Transverse colon (tissue), 4 donors: Measurements from ENCODE around the gene GNG4. TPM values are rescaled to one million over a fixed set of nuclear protein-coding genes. Genes with fewer than 3 reads are reported as not detected.
"Not testable (repeated sequence)": the region's sequence is repeated elsewhere in the genome, so short reads cannot be mapped to it uniquely, and the experiment has no call there.

Experiments used
- DNase-seq: peaks from one replicate; pipeline ENCODE4 v3.0.0-alpha.2; 2019
- H3K27ac ChIP-seq, 4 donors: fragments of 200-600 bp; sonication (generic); 2 replicates each; pipeline ENCODE4 v1.5.1; 2016 to 2018; ENCODE audit warnings: inconsistent platforms in 4 of 4
- H3K27me3 ChIP-seq: fragments of 200-600 bp; sonication (generic); 2 replicates; pipeline ENCODE4 v1.5.1; 2017; ENCODE audit warnings: inconsistent platforms
- H3K36me3 ChIP-seq, 4 donors: fragments of 200-600 bp; sonication (generic); 2 replicates each; pipeline ENCODE4 v1.5.1; 2017 to 2019; ENCODE audit warnings: inconsistent platforms in 4 of 4
- H3K4me1 ChIP-seq, 4 donors: fragments of 200-600 bp; sonication (generic); 2 replicates each; pipeline ENCODE4 v1.5.1; 2017 to 2020; ENCODE audit warnings: inconsistent platforms in 4 of 4
- H3K4me3 ChIP-seq, 4 donors: fragments of 200-600 bp; sonication (generic); 1 replicate in 1 of 4; 2 replicates in 3 of 4; pipeline versions ENCODE4 v1.5.1 to v1.6.1; 2017 to 2019; ENCODE audit warnings: inconsistent platforms in 4 of 4
- H3K9me3 ChIP-seq, 2 donors: fragments of 200-600 bp; sonication (generic); 2 replicates each; pipeline ENCODE4 v1.5.1; 2017 to 2019; ENCODE audit warnings: inconsistent platforms in 2 of 2
- EP300 ChIP-seq: sonication (generic); formaldehyde crosslinking; IDR thresholded peaks from one replicate; pipeline ENCODE4 v1.6.1; 2017; ENCODE audit warnings: antibody characterized with exemption, low read depth
- POLR2A ChIP-seq: fragments of 450-650 bp; IDR thresholded peaks from one replicate; pipeline ENCODE4 v1.6.1; 2016; ENCODE audit warnings: antibody characterized with exemption, mild to moderate bottlenecking, moderate library complexity
- POLR2AphosphoS5 ChIP-seq, 3 donors: sonication (generic); formaldehyde crosslinking; IDR thresholded peaks; one replicate each; pipeline ENCODE4 v1.6.1; 2016; ENCODE audit warnings: antibody characterized with exemption in 3 of 3
- WGBS, 2 donors: methylation state at CpG; one replicate each; pipeline ENCODE4 v1.1.5; 2018; ENCODE audit warnings: low coverage in 1 of 2; 5-methylcytosine and 5-hydroxymethylcytosine counted together
- in situ Hi-C, 4 donors: fragments of 200-750 bp; cut with MboI; loops; one replicate each; pipeline versions ENCODE4 v1.15.0 to v1.15.1; 2017; ENCODE audit warnings: low sequenced_read_pairs in 3 of 4, low pct_ligation_motif_present in 1 of 4, low pct_unique_long_range_greater_than_20kb in 1 of 4
- intact Hi-C: fragments of 100-400 bp; cut with DNase I; formaldehyde crosslinking; loops from one replicate; pipeline ENCODE4 v1.15.1; 2023; ENCODE audit warnings: low total_unique reads
- total RNA-seq, 4 donors: library from RNA; depleted of rRNA; stranded (reverse); fragments of >200 nt; gene quantifications; one replicate each; pipeline ENCODE4 v1.1.0, GENCODE V29; 2016
- TF ChIP-seq, protein P1 (sequence below), 5 experiments: fragments of 200-600 bp in 3 of 5; fragments of 450-650 bp in 2 of 5; sonication (generic) in 3 of 5; IDR thresholded peaks; 1 replicate in 2 of 5; 2 replicates in 3 of 5; pipeline ENCODE4 v1.5.1; 2016 to 2017; ENCODE audit warnings: antibody characterized with exemption in 5 of 5, inconsistent platforms in 3 of 5, mild to moderate bottlenecking in 2 of 5, moderate library complexity in 1 of 5

GNG4 gene
- total RNA-seq, 4 donors from 2014 or later, result 0.37 to 6.8 (median 5.5) TPM

- Histone ChIP-seq H3K9me3 (no peaks in the 10 kb centered on the region), H3K27ac (no peak overlapping the region), H3K4me3 (no peak overlapping the region), H3K27me3 (no peaks in the 10 kb centered on the region), H3K36me3 (no peaks in the 10 kb centered on the region), H3K4me1 (no peaks in the 10 kb centered on the region)
- 88% methylated on average over 8 of the region's 8 CpGs; no CpG with 5 or more reads in 1 of the 2 donors for WGBS, 2 donors
- in situ Hi-C loops, result no loop called here
- DNase-seq, result no peak
- TF ChIP-seq POLR2A, result no peak
- intact Hi-C loops, result no loop called here
These were observed 54.5 kb downstream of the GNG4 start for GRCh38 chr1:235595079-235595478.

GRCh38 chr1:235594281-235594895 lies 55.2 kb downstream of the GNG4 start:
- DNase-seq, H3K27ac ChIP-seq, H3K36me3 ChIP-seq, H3K4me3 ChIP-seq, in situ Hi-C loops, H3K4me1 ChIP-seq, H3K27me3 ChIP-seq, intact Hi-C loops, H3K9me3 ChIP-seq: not testable (repeated sequence)
- 97% methylated on average over 3 of the region's 20 CpGs; no CpG with 5 or more reads in 1 of the 2 donors for WGBS, 2 donors

GRCh38 chr1:235588916-235589515 lies 60.6 kb downstream of the GNG4 start:
- in situ Hi-C loops (no loop called here), intact Hi-C loops (no loop called here)
- Histone ChIP-seq H3K27me3 (no peaks in the 10 kb centered on the region), H3K4me3 (no peak overlapping the region), H3K27ac (no peak overlapping the region), H3K36me3 (no peaks in the 10 kb centered on the region), H3K9me3 (no peaks in the 10 kb centered on the region), H3K4me1 (no peaks in the 10 kb centered on the region)
- WGBS, 2 donors, result 87% methylated on average over 10 of the region's 12 CpGs; no CpG with 5 or more reads in 1 of the 2 donors
- TF ChIP-seq POLR2A (no peak), EP300 (no peak), POLR2AphosphoS5 (IDR thresholded peaks at IDR 0.05) (no peak)
- TF ChIP-seq, protein P1, sequence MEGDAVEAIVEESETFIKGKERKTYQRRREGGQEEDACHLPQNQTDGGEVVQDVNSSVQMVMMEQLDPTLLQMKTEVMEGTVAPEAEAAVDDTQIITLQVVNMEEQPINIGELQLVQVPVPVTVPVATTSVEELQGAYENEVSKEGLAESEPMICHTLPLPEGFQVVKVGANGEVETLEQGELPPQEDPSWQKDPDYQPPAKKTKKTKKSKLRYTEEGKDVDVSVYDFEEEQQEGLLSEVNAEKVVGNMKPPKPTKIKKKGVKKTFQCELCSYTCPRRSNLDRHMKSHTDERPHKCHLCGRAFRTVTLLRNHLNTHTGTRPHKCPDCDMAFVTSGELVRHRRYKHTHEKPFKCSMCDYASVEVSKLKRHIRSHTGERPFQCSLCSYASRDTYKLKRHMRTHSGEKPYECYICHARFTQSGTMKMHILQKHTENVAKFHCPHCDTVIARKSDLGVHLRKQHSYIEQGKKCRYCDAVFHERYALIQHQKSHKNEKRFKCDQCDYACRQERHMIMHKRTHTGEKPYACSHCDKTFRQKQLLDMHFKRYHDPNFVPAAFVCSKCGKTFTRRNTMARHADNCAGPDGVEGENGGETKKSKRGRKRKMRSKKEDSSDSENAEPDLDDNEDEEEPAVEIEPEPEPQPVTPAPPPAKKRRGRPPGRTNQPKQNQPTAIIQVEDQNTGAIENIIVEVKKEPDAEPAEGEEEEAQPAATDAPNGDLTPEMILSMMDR (IDR thresholded peaks at IDR 0.05), result no peak
- no peak for DNase-seq

DNA sequence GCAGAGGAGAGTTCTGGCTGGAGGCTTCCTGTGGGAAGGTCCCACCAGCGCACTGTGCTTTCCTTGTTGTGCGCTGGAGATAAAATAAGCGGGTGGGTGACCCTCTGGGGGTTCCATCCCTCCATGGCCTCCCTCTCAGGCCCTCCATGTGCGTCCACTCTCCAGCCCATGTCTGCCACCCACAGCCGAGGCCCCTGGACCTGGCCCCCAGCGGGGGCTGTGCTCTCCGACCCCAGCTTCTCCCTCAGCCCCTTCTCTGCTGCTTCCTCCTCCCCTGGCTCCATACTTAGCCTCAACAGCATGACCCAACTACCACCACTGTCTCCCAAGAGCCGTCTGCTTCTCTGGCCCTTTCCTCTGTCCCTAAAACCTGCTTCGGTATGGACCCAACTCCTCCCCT lies 61.4 kb downstream of the GNG4 start:
- H3K4me3 ChIP-seq, result no peak overlapping the region
- no peaks in the 10 kb centered on the region for H3K4me1 ChIP-seq
- H3K27me3 ChIP-seq, result no peaks in the 10 kb centered on the region
- no peak for DNase-seq
- intact Hi-C loops, result no loop called here
- TF ChIP-seq POLR2AphosphoS5 (IDR thresholded peaks at IDR 0.05) (no peak), EP300 (no peak), POLR2A (no peak)
- TF ChIP-seq, protein P1 (IDR thresholded peaks at IDR 0.05), result no peak
- H3K27ac ChIP-seq, result no peak overlapping the region
- no peaks in the 10 kb centered on the region for H3K36me3 ChIP-seq
- H3K9me3 ChIP-seq, result no peaks in the 10 kb centered on the region
- in situ Hi-C loops, result no loop called here
- WGBS, 2 donors, result 95 to 96% methylated on average over 4 to 9 of the region's 9 CpGs

- no peak for TF ChIP-seq EP300
- TF ChIP-seq, protein P1 (IDR thresholded peaks at IDR 0.05), result no peak
- no peak for TF ChIP-seq POLR2A
- no peak for TF ChIP-seq POLR2AphosphoS5 (IDR thresholded peaks at IDR 0.05)
These were observed 62.6 kb downstream of the GNG4 start for GRCh38 chr1:235586992-235587391.

More at GRCh38 chr1:235586992-235587391, 62.6 kb downstream of the GNG4 start:
- H3K9me3 ChIP-seq, result no peaks in the 10 kb centered on the region
- no peaks in the 10 kb centered on the region for H3K36me3 ChIP-seq
- H3K4me1 ChIP-seq, result no peaks in the 10 kb centered on the region
- in situ Hi-C loops (no loop called here), intact Hi-C loops (no loop called here)
- H3K27me3 ChIP-seq, result no peaks in the 10 kb centered on the region
- H3K4me3 ChIP-seq, result no peak overlapping the region
- no peak for DNase-seq
- 81% methylated on average over 2 of the region's 2 CpGs; no CpG with 5 or more reads in 1 of the 2 donors for WGBS, 2 donors
- no peak overlapping the region for H3K27ac ChIP-seq
